HT1080 (cell line): Measurements from ENCODE around the gene EREG. TPM values are rescaled to one million over a fixed set of nuclear protein-coding genes. Genes with fewer than 3 reads are reported as not detected.

ENCODE experiments used
- DNase-seq: peaks from one replicate; pipeline ENCODE4 v3.0.0-alpha.2; 2015; ENCODE audit warnings: low read depth
- polyA plus RNA-seq, 2 experiments: library from polyadenylated mRNA; depleted of rRNA; stranded (reverse); fragments of >200 nt; gene quantifications; 2 replicates each; pipeline ENCODE4 v1.2.3, GENCODE V29; 2015
- total RNA-seq: library from RNA; depleted of rRNA; stranded (reverse); fragments of >200 nt; shearing (Covaris generic); gene quantifications from 2 replicates; pipeline ENCODE4 v1.2.3, GENCODE V29; 2014; rRNA removed

Gene EREG, protein sequence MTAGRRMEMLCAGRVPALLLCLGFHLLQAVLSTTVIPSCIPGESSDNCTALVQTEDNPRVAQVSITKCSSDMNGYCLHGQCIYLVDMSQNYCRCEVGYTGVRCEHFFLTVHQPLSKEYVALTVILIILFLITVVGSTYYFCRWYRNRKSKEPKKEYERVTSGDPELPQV
- not detected in 2 replicates for total RNA-seq
- not detected in 2 replicates for polyA plus RNA-seq (2015; cell fraction: cytosol; rRNA removed)
- polyA plus RNA-seq (2015; cell fraction: nucleus; rRNA removed): not detected in 2 replicates

DNA sequence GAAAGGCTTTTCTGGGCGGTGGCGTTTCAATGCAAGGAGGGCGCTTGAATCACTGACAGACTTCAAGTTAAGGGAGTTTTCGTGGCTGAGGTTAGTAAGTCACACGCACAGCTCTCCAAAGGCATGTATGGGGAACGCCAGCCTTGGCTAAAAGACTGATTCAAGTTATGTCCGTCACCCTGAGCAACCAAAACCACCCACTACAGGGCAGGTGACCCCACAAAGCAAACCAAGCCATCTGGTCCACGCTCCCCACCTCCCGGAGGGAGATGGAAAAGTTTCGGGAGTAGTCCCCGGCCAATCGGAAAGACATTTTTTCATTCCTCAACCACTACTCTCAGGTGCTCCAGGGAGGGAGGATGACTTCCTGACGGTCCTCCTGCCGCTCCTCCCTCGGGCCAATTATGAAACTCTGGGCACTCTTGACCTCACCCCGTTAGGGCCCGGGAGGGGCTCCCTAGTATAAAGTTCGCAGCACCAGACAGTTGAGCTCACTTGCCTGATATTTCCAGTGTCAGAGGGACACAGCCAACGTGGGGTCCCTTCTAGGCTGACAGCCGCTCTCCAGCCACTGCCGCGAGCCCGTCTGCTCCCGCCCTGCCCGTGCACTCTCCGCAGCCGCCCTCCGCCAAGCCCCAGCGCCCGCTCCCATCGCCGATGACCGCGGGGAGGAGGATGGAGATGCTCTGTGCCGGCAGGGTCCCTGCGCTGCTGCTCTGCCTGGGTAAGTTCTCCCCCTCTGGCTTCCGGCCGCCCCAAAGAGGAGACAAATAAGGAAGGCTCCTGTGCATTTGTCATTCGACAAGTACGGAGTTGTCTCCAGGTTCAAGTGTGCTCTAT, at the start of gene EREG:
EREG (plus strand) TSS at position 494 of the 840 bp plus-strand sequence; CDS start at position 658, 164 bp downstream.
- DNase-seq: no peak

DNA sequence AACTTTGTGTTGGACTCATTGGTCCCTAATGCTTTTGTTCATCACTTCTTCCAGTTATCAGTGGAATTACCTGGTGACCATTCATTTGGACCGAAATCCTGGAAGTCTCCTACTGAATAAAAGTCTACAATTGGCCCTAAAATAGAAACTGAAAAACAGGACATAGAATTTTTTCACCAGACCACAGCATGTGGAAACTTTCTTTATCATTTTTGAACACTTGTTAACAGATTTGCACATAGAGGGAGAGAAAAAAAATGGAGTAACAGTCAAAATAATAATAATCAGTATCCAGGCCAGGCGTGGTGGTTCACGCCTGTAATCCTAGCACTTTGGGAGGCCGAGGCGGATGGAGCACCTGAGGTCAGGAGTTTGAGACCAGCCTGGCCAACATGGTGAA, 49.6 kb upstream of the EREG start:
- DNase-seq: no peak

DNA sequence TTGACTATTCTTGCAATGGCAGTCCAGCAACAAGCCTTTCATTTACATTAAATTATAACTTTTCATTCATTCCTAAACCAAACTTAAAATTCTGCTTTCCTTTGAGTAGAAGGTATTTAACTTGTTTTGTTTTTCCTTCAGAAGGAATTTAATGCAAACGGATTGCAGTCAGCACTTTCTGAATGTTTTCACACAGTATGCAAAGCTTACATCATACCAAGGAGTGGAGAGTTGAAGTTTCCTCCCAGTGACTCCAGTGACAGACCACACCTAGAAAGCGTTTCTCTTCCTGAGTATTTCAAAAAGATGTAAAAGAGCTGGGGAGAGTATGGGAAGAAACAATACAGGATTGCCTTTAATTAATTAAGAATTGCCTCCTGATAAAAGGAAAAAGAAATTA, 48.5 kb upstream of the EREG start:
- DNase-seq: no peak

DNA sequence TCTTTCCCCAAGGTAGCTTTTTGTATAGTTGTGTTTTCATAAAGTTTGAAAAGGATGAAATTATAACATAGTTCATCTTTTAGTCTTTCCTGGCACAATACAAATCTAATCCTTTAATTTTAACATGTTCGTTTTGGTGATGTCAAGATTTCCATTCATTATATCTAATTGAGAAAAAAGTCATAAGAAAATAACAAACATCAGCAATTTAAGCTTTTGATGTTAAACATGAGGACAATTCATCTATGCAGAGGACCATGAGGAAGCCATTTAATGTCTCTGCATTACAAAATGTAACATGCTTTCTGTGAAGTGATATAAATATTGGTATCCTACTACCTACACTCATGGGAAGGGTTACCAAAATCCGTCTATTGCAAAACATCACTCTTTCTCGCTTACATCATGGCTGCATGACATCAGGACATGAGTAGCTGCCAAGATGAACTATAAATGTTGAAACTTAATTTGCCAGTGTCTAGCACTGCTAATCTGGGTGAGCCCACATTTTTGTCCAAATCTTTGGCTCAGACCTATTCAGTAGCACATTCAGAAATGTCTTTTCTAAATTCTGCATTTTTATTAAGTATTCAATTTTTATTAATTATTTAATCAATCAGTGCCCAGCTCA, 47.2 kb upstream of the EREG start:
- DNase-seq: no peak

DNA sequence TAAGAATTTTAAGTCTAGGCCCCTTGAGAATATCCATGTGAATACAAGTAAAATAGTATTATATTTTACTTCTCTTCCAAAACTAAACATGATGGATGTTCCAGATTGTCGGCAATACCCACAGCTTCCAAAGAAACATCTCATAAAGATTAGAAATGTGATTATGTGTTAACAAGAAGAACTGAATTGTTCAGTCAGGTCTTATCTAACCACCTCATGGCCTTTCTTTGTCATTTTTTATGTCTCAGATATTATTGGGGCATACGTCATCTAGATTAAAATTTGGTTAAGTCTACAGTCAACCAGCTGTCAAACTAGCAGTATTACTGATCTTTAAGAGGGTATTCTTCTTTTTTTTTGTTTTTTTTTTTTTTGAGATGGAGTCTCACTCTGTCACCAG, 46.7 kb upstream of the EREG start:
- no peak for DNase-seq

DNA sequence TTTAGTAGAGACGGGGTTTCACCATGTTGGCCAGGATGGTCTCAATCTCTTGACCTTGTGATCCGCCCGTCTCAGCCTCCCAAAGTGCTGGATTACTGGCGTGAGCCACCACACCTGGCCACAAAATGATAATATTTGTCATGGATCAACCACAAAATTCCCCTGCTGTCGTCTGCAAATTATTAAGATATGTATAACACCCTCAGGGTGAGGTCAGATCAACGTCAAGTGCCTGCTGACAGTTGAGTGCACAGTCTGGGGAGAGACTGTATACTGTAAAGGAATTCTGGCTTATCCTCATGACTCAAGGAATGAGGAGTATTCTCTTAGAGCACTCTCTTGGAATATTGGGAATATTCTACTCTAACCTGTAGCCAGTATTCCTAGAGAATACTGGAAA, 45.5 kb upstream of the EREG start:
- DNase-seq: no peak

DNA sequence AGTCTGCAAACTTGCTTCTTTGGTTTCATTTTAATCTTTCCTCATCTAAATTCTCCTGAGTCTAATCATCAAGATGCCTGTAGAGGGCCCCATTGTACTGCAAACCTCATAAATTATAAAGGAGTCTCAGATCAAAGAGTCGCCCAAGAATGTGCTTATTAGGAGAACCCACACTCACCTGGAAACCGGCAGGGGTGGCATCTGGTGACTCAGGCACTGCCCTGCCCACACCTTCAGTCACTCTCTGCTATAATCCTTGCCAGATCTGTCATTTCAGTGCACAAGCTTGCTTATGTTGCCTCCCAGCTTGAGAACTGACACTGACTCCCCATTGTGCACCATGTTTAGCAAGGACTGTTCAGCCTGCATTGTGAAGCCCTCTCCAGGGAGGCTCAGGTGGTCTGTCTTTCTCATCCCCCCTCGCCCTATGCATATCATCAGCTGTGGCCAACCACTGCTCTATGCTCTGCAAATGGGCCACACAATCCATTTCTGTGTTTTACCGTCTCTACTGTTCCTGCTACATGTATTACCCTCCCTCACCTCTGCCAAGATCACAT, 44.3 kb upstream of the EREG start:
- peak; percentile 83 for DNase-seq

DNA sequence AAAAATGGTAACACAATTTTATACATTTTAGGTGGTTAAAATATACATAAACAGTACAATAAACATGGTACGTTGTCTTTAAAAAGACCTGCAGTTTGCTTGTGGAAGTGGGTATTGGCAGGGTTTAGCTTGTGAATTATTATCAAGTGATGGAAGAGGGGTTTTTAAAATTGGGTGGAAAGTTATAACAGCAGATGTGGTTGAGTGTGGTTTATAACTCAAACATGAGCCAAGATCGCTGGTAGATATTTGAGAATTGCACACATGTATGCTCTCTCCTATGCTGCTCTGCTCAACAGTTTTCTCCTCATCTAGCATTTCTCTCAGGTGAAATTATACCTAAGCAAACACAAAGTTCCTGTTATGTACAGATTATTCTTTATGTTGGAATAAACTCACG, 42.6 kb upstream of the EREG start:
- no peak for DNase-seq

DNA sequence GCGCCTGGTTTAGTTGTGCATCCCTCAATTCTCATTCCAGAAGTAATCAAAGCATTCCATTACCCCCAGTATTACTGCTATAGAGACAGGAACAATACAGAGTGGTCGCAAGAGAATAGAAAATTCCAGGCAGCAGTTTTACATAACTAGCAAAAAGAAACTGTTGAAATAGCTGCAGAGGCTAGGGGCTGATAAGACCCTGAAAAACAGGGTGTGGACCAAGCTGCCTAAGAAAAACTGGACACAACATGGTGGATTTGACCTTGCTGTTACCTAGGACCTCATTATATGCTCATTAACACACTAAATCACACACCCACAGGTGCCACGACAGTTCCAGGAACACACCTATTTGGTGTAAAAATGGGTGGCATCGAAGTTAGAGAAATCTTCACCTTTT, 41.3 kb upstream of the EREG start:
- DNase-seq: no peak

DNA sequence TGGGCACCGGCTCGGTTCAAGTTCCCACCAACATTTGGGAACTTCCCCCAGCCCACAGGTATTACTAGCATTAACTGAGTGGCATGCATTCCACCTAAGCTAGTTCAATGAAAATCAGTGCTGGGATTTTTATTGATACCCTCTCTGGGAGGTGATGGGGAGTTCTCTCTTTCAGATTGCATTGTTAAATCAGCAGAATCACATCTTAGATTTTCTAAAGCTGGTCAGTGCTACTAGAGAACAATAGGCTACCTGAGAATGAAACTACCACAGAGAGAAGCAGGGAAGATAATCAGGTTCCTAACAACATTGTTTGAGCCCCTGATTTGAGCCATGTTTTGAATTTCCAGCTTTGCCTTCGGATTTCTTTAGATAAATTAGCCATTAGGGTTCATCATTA, 40.7 kb upstream of the EREG start:
- DNase-seq: no peak

DNA sequence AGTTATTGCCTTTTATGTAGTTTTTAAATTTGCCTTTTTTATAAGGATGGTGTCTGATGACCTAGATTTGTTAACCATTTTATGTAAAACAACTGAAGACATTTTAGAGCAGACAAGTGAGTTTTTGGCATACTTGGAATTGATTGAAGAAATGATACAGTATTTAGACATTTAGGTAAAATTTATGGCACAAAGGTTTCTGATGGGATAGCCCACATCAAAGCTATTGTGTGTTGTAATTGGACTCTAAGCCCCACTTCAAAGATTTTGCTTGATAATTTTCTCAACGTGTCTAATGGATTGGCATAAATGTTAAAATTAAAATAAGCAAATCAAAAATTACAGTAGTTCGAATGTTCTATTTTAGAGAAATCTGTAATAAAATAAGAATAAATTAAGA, 39.1 kb upstream of the EREG start:
- no peak for DNase-seq

DNA sequence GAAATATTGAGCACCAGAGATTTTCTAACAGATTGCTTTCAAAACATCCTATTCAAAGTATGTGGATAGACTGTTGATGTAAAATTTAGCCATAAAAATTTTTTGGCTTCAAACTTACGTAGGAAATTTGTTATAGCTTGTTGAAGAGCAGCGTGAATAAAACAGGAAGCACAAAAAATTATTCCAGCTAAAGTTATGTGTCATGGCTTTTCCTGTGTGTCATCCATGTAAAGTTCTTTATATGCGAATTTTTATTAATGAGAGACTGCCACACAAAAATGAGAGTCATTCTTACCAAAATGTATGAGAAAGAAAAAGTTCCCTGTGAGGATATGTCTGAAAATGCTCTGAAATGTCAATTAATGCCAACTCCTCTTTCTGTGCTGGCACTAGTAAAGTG, 37.2 kb upstream of the EREG start:
- peak; percentile 36 for DNase-seq

DNA sequence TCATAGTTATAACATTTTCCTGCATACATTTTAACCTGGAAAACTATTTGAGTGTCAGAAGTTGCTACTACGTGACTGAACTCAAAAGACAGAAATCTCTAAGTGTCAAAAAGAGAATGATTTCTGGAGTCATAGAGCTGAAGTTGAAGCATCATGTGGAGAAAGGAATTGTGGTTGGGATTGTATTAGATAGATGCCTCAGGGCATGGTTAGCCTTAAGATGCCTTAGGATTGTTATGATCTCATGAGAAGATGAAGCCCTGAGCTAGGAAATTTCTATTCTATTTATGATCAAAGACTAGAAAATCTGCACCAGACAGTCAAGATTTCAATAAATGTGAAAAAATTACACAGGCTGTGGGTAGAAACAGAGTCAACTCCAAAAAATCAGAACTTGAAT, 36.4 kb upstream of the EREG start:
- no peak for DNase-seq

DNA sequence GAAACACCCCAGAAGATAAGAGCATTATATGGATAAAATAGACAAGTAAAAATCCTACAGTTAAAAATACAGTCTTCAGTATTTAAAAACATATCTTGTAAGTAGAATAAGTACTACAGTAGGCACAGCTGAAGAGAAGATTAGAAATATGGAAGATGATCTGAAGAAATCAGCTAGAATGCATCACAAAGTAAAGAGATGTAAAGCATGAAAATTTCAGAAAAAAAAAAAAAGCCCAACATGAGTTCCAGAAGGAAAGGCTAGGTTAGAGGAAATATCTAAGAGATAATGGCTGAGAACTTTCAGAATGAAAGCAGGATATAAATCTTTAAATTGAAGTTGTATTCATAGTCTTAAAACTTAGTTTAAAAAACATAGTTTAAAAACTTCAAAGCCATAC, 35.6 kb upstream of the EREG start:
- no peak for DNase-seq

DNA sequence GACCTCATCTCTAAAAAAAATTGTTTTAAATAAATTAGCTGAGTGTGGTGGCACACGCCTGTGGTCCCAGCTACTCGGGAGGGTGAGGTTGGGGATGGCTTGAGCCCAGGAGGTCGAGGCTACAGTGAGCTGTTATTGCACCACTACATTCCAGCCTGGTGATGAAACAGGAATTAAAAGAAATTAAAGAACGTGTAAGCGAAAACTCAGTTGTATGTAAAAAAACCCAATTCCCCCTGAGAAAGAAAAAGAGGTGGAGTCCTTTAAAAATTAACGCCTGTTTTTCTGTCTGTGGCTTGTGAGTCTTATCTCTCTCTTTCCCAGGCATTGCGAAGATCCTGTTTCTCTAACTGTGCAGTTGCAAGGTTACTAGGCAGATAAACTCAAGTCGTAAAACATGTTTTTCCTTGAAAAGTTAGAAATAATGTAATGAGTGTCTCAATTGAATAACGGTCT, 34.6 kb upstream of the EREG start:
- no peak for DNase-seq

DNA sequence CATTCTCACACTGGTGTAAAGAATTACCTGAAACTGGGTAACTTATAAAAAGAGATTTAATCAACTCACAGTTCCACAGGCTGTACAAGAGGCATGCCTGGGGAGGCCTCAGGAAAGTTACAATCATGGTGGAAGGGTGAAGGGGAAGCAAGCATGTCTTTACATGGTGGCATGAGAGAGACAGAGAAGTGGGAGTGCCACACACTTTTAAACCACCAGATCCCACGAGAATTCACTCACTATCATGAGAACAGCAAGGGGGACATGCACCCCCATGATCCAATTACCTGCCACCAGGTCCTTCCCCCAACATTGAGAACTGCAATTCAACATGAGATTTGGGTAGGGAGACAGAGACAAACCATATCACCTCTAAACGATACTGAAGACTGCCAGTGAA, 33.7 kb upstream of the EREG start:
- no peak for DNase-seq

DNA sequence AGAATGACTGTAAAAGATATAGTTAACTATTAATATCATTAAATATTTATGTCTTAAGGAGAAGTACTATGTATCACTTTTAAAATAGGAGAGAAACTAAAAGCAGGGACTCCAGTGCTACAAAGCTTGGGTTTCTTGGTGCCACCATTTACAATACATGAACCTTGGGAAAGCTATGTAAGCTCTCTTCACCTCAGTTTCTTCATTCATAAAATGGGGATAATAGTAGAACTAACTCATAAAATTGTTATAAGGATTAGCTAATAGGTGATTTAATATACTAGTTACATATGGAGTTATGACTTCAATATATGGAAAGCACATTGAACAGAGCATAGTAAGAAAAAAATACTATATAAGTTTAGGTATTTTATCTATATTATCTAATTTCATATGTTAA, 33.0 kb upstream of the EREG start:
- DNase-seq: no peak

DNA sequence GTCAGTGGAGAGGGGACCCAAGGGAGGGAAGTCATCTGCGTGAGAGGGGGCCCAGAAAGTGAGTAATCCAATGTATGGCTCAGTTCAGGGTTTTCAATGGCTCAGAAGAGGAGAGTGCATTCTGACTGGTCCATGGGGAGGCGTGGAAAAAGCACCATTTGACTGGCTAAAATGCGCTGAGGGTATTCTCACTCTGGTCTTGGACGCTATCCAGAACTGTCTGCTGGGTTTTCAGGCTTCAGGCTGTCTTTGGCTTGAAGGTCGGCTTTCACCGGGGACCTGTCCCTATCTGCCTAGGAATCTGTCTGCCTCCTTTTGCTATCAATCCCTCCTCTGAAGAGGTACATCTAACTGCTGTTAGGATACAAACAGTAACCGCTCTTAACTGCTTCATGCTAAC, 30.3 kb upstream of the EREG start:
- DNase-seq: no peak

DNA sequence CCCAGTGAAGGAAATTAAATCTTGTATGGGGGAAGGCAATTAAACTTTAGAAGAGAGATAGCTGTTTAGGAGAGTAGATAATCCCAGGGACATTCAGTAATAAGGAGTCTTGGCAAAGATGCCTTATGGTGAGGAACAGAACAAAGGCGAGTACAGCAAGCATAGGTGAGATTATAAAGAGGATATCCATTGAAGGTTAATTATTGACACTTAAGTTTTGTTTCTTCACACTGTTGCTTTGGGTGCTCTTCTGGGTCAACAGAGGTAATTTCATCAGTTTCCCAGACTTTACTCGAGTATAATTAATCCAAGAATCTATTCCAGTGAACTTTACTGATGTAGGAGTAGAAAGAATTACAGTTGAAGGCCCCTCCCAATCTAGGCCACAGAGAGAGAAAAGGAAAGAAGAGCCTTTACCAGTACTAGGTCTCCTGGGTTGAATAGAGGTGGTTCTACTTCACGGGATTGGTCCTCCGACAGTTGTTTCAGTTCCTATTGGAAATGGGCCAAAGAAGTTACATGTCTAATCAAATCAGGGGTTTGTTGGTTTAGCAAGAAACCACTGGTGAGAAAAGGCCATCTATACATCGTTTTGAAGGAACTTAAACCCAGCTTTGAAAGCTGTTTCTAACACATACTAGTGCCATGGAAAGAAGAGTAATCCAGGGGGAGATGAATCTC, 29.5 kb upstream of the EREG start:
- no peak for DNase-seq

DNA sequence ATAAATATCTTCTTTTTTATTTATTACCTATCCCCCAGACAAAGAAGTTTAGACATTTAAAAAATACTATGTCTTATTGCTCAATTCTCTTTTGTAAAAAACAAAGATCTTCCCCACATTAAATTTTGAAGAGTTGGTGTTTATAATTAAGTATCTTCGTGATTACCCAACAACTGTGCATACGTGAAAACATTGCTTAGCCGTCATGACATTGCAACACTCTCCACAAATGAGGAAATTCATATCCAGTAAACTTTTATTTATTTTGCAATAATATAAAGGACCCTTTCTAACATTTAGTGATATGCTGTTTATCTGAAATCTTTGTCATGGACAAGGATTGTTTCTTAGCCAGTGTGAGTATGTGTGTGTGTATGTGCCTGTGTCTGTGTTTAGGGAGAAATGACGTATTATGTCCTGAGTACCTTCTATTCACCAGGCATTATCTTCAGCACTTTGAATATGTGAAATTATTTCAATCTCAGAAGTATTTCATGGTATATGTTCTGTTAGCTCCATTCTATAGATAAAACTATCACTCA, 26.1 kb upstream of the EREG start:
- DNase-seq: no peak

DNA sequence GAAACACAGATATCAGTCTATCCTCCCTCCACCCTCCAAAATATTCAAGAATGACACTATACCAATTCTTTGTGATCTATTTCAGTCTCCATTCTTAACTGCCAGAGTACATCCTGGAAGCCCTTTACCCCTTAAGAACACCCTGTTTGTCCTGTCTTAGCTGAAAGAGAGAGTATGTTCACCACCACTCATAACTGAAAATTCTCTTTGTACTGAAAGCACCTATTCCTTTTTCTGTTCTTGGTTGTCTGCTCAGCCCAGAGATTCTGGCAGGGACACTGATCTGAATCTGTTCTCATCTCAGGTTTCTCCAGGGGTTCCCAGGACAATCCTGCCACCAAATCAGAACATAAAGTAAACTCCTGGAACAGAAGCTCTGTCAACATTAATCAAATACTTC, 25.4 kb upstream of the EREG start:
- DNase-seq: no peak
